ENCODE results near the gene SRL. TPM values are rescaled to one million over a fixed set of nuclear protein-coding genes. Genes with fewer than 3 reads are reported as not detected.

The SRL gene
- total and polyA plus RNA-seq, 4 donors, result 0.14 to 0.22 (median 0.17) TPM

DNA sequence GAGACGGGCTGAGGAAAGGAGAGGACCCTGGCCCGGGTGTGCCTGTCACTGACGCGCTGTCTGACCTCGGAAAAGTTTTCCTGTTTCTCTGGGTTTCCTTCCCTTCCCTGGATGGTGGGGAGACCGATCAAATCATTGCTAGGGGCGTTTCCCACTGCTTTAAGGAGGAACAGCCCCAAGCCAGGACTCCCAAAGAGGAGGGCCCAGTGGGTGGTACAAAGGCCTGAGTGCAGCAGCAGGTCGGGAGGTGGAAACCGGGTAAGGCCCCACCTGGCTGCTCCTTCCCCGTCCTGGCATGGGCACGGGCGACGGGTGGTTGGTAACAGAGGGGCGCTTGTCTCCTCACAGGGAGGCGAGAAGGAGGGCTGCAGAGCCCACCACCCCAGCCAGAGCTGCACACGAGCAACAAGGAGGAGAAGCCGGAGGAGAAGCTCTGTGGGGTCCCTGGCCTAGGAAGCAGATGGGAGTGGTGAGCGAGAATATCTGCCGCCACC, 2.2 kb downstream of the SRL start:
- 86% methylated on average over 19 of the region's 19 CpGs for WGBS
- no peak overlapping the region for H3K4me3 ChIP-seq (ENCODE audit: low read depth in 1 of 3, low read length in 3 of 3)
- no peak overlapping the region for H3K27ac ChIP-seq (ENCODE audit: low read depth in 1 of 2, low read length in 2 of 2)
- H3K27me3 ChIP-seq (ENCODE audit: control insufficient read depth in 4 of 4, insufficient read depth in 4 of 4, low read length in 3 of 4), result no peaks in the 10 kb centered on the region
- TF ChIP-seq, protein P1, sequence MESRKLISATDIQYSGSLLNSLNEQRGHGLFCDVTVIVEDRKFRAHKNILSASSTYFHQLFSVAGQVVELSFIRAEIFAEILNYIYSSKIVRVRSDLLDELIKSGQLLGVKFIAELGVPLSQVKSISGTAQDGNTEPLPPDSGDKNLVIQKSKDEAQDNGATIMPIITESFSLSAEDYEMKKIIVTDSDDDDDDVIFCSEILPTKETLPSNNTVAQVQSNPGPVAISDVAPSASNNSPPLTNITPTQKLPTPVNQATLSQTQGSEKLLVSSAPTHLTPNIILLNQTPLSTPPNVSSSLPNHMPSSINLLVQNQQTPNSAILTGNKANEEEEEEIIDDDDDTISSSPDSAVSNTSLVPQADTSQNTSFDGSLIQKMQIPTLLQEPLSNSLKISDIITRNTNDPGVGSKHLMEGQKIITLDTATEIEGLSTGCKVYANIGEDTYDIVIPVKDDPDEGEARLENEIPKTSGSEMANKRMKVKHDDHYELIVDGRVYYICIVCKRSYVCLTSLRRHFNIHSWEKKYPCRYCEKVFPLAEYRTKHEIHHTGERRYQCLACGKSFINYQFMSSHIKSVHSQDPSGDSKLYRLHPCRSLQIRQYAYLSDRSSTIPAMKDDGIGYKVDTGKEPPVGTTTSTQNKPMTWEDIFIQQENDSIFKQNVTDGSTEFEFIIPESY (IDR thresholded peaks at IDR 0.05), result no peak
- TF ChIP-seq, protein P2, sequence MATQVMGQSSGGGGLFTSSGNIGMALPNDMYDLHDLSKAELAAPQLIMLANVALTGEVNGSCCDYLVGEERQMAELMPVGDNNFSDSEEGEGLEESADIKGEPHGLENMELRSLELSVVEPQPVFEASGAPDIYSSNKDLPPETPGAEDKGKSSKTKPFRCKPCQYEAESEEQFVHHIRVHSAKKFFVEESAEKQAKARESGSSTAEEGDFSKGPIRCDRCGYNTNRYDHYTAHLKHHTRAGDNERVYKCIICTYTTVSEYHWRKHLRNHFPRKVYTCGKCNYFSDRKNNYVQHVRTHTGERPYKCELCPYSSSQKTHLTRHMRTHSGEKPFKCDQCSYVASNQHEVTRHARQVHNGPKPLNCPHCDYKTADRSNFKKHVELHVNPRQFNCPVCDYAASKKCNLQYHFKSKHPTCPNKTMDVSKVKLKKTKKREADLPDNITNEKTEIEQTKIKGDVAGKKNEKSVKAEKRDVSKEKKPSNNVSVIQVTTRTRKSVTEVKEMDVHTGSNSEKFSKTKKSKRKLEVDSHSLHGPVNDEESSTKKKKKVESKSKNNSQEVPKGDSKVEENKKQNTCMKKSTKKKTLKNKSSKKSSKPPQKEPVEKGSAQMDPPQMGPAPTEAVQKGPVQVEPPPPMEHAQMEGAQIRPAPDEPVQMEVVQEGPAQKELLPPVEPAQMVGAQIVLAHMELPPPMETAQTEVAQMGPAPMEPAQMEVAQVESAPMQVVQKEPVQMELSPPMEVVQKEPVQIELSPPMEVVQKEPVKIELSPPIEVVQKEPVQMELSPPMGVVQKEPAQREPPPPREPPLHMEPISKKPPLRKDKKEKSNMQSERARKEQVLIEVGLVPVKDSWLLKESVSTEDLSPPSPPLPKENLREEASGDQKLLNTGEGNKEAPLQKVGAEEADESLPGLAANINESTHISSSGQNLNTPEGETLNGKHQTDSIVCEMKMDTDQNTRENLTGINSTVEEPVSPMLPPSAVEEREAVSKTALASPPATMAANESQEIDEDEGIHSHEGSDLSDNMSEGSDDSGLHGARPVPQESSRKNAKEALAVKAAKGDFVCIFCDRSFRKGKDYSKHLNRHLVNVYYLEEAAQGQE (IDR thresholded peaks at IDR 0.05), result no peak
- TF ChIP-seq, protein P3, sequence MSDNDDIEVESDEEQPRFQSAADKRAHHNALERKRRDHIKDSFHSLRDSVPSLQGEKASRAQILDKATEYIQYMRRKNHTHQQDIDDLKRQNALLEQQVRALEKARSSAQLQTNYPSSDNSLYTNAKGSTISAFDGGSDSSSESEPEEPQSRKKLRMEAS (IDR thresholded peaks at IDR 0.05), result no peak
- TF ChIP-seq SP1 (IDR thresholded peaks at IDR 0.05) (no peak), EGR1 (IDR thresholded peaks at IDR 0.05; ENCODE audit: low read depth in 2 of 2) (no peak), FOXA2 (IDR thresholded peaks at IDR 0.05) (no peak), GABPA (IDR thresholded peaks at IDR 0.05 in 1 of 2, conservative IDR thresholded peaks at IDR 0.05 in 1 of 2) (no peak)
- TF ChIP-seq, protein P4, sequence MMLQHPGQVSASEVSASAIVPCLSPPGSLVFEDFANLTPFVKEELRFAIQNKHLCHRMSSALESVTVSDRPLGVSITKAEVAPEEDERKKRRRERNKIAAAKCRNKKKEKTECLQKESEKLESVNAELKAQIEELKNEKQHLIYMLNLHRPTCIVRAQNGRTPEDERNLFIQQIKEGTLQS (IDR thresholded peaks at IDR 0.05), result no peak
- peak overlapping the region in 1 of 2 donors; percentile 49 for H3K9ac ChIP-seq (ENCODE audit: low read depth in 1 of 2, low read length in 2 of 2)
- no peaks in the 10 kb centered on the region for H3K4me1 ChIP-seq (ENCODE audit: control insufficient read depth in 4 of 4, insufficient read depth in 4 of 4, low read length in 3 of 4)
- no peaks in the 10 kb centered on the region for H3K9me3 ChIP-seq (ENCODE audit: control insufficient read depth in 4 of 4, low read length in 3 of 4)
- DNase-seq (ENCODE audit: low spot score), result no peak
- no peaks in the 10 kb centered on the region for H3K36me3 ChIP-seq (ENCODE audit: control insufficient read depth in 4 of 4, insufficient read depth in 3 of 4, low read depth in 1 of 4, low read length in 3 of 4)

DNA sequence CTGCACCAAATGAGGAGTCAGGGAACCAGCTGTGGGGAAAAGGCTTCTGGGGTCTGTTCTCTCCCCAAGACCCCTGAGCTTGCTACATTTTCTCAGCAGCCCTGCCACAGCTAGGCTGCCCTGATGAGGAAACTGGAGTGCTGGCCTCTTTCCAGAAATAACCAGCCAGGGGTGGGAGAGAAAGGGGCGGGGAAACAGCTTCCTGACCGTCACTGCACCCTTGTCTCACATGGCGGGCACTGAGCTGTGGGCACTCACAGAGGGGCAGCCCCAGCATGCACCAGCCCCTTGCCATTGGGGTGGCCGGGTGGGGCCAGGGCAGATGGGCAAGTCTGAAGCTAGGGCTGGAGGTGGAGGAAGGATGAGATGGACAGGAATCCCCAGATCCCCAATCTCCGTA, 2.9 kb downstream of the SRL start:
- Histone ChIP-seq H3K36me3 (ENCODE audit: control insufficient read depth in 4 of 4, insufficient read depth in 3 of 4, low read depth in 1 of 4, low read length in 3 of 4) (no peaks in the 10 kb centered on the region), H3K9me3 (ENCODE audit: control insufficient read depth in 4 of 4, low read length in 3 of 4) (no peaks in the 10 kb centered on the region), H3K4me3 (ENCODE audit: low read depth in 1 of 3, low read length in 3 of 3) (no peak overlapping the region), H3K27ac (ENCODE audit: low read depth in 1 of 2, low read length in 2 of 2) (no peak overlapping the region), H3K4me1 (ENCODE audit: control insufficient read depth in 4 of 4, insufficient read depth in 4 of 4, low read length in 3 of 4) (no peaks in the 10 kb centered on the region), H3K9ac (ENCODE audit: low read depth in 1 of 2, low read length in 2 of 2) (no peak overlapping the region), H3K27me3 (ENCODE audit: control insufficient read depth in 4 of 4, insufficient read depth in 4 of 4, low read length in 3 of 4) (no peaks in the 10 kb centered on the region)
- TF ChIP-seq, protein P4 (IDR thresholded peaks at IDR 0.05), result no peak
- TF ChIP-seq, protein P5, sequence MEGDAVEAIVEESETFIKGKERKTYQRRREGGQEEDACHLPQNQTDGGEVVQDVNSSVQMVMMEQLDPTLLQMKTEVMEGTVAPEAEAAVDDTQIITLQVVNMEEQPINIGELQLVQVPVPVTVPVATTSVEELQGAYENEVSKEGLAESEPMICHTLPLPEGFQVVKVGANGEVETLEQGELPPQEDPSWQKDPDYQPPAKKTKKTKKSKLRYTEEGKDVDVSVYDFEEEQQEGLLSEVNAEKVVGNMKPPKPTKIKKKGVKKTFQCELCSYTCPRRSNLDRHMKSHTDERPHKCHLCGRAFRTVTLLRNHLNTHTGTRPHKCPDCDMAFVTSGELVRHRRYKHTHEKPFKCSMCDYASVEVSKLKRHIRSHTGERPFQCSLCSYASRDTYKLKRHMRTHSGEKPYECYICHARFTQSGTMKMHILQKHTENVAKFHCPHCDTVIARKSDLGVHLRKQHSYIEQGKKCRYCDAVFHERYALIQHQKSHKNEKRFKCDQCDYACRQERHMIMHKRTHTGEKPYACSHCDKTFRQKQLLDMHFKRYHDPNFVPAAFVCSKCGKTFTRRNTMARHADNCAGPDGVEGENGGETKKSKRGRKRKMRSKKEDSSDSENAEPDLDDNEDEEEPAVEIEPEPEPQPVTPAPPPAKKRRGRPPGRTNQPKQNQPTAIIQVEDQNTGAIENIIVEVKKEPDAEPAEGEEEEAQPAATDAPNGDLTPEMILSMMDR (IDR thresholded peaks at IDR 0.05; ENCODE audit: low read depth, low read length, missing input control), result no peak
- TF ChIP-seq JUND (IDR thresholded peaks at IDR 0.05) (no peak), TAF1 (conservative IDR thresholded peaks at IDR 0.05) (no peak), HNF4A (conservative IDR thresholded peaks at IDR 0.05) (no peak), RAD21 (IDR thresholded peaks at IDR 0.05) (no peak), NR2F2 (IDR thresholded peaks at IDR 0.05) (no peak), YY1 (IDR thresholded peaks at IDR 0.05) (no peak), GABPA (IDR thresholded peaks at IDR 0.05 in 1 of 2, conservative IDR thresholded peaks at IDR 0.05 in 1 of 2) (no peak), HNF4G (IDR thresholded peaks at IDR 0.05) (no peak)
- TF ChIP-seq, protein P2 (IDR thresholded peaks at IDR 0.05), result no peak
- 79% methylated on average over 5 of the region's 5 CpGs for WGBS
- DNase-seq (ENCODE audit: low spot score), result no peak

All from liver (tissue), 9 donors.